ENCODE results near the gene PLEKHA1. TPM values are rescaled to one million over a fixed set of nuclear protein-coding genes. Genes with fewer than 3 reads are reported as not detected.

PLEKHA1 gene
- total and polyA plus RNA-seq, 2 of the 13 experiments (the other 11 are each of a cell fraction or from before 2014, with no cell fraction given), result 32.2 to 53.3 TPM

GRCh38 chr10:122476333-122476695 is 101.8 kb downstream of the PLEKHA1 start:
- H3K4me1 ChIP-seq (ENCODE audit: insufficient read depth, low read length), result 0 out of 2 replicates have a peak, but pooled peaks cover 8% of the 10 kb centered on the region
- peak overlapping the region; percentile 6; the same call in 1 of the 2 replicates for H3K4me2 ChIP-seq (ENCODE audit: low read depth, low read length)
- H4K20me1 ChIP-seq (ENCODE audit: insufficient read depth, low read length), result no peaks in the 10 kb centered on the region
- no peak overlapping the region for H3K4me3 ChIP-seq (replicated peaks in 1 of 3; ENCODE audit: insufficient read depth in 1 of 3, low read depth in 2 of 3, low read length in 3 of 3)
- intact Hi-C loops (cut with micrococcal nuclease; ENCODE audit: unreplicated experiment) (no loop called here), in situ Hi-C loops (cut with HindIII; ENCODE audit: extremely low pct_ligation_motif_present, low pct_unique_long_range_greater_than_20kb) (no loop called here)
- H3K9ac ChIP-seq (ENCODE audit: insufficient read depth, low read depth, low read length), result no peak overlapping the region
- ChIA-PET POLR2A (no interaction called here), CTCF (ENCODE audit: low intra/inter-chr PET ratio, low total read pairs) (no interaction called here)
- no peak overlapping the region for H3K27ac ChIP-seq (ENCODE audit: extremely low read length, insufficient read depth, low read length)
- H3K36me3 ChIP-seq (replicated peaks in 1 of 2; ENCODE audit: control insufficient read depth in 1 of 2, insufficient read depth in 2 of 2, low read length in 2 of 2), result no peaks in the 10 kb centered on the region
- no peaks in the 10 kb centered on the region for H3K79me2 ChIP-seq (ENCODE audit: insufficient read depth, low read length)
- no TSS peak for BruUV-seq (replicated peaks)
- peaks cover 3 to 54% of the 10 kb centered on the region in 2 experiments; a peak in 4 of 5 replicates for H3K27me3 ChIP-seq (ENCODE audit: control insufficient read depth in 1 of 2, insufficient read depth in 2 of 2, low read length in 2 of 2)
- WGBS (ENCODE audit: low lambda C conversion rate), result 10% methylated on average over 1 of the region's 6 CpGs
- ATAC-seq (peak; percentile 48; the same call in 2 of the 3 replicates), FAIRE-seq (no peak), DNase-seq (ENCODE audit: low spot score) (no peak)
- no peaks in the 10 kb centered on the region for H3K9me3 ChIP-seq (ENCODE audit: low read length)
- no peak overlapping the region for H2AFZ ChIP-seq (ENCODE audit: low read length)
- TF ChIP-seq ZNF616 (CRISPR knock-in tag; IDR thresholded peaks at IDR 0.05; ENCODE audit: low read depth) (no peak), PLRG1 (conservative IDR thresholded peaks at IDR 0.05) (no peak), NFKB2 (CRISPR knock-in tag; IDR thresholded peaks at IDR 0.05; ENCODE audit: borderline replicate concordance) (no peak), MAX (IDR thresholded peaks at IDR 0.05) (no peak), RFX5 (IDR thresholded peaks at IDR 0.05; ENCODE audit: low read depth, low read length) (no peak), EHMT2 (IDR thresholded peaks at IDR 0.05; ENCODE audit: borderline replicate concordance, low read depth, low read length) (no peak), ZNF790 (CRISPR knock-in tag; IDR thresholded peaks at IDR 0.05; ENCODE audit: borderline replicate concordance) (no peak), POGZ (CRISPR knock-in tag; IDR thresholded peaks at IDR 0.05) (no peak), GTF3A (CRISPR knock-in tag; conservative IDR thresholded peaks at IDR 0.05) (no peak), HMG20A (CRISPR knock-in tag; IDR thresholded peaks at IDR 0.05; ENCODE audit: borderline replicate concordance) (no peak)
- TF ChIP-seq, protein P1, sequence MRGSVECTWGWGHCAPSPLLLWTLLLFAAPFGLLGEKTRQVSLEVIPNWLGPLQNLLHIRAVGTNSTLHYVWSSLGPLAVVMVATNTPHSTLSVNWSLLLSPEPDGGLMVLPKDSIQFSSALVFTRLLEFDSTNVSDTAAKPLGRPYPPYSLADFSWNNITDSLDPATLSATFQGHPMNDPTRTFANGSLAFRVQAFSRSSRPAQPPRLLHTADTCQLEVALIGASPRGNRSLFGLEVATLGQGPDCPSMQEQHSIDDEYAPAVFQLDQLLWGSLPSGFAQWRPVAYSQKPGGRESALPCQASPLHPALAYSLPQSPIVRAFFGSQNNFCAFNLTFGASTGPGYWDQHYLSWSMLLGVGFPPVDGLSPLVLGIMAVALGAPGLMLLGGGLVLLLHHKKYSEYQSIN (CRISPR knock-in tag; IDR thresholded peaks at IDR 0.05; ENCODE audit: borderline replicate concordance), result no peak
- TF ChIP-seq, protein P2, sequence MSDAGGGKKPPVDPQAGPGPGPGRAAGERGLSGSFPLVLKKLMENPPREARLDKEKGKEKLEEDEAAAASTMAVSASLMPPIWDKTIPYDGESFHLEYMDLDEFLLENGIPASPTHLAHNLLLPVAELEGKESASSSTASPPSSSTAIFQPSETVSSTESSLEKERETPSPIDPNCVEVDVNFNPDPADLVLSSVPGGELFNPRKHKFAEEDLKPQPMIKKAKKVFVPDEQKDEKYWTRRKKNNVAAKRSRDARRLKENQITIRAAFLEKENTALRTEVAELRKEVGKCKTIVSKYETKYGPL (CRISPR knock-in tag; IDR thresholded peaks at IDR 0.05), result no peak
- TF ChIP-seq, protein P3, sequence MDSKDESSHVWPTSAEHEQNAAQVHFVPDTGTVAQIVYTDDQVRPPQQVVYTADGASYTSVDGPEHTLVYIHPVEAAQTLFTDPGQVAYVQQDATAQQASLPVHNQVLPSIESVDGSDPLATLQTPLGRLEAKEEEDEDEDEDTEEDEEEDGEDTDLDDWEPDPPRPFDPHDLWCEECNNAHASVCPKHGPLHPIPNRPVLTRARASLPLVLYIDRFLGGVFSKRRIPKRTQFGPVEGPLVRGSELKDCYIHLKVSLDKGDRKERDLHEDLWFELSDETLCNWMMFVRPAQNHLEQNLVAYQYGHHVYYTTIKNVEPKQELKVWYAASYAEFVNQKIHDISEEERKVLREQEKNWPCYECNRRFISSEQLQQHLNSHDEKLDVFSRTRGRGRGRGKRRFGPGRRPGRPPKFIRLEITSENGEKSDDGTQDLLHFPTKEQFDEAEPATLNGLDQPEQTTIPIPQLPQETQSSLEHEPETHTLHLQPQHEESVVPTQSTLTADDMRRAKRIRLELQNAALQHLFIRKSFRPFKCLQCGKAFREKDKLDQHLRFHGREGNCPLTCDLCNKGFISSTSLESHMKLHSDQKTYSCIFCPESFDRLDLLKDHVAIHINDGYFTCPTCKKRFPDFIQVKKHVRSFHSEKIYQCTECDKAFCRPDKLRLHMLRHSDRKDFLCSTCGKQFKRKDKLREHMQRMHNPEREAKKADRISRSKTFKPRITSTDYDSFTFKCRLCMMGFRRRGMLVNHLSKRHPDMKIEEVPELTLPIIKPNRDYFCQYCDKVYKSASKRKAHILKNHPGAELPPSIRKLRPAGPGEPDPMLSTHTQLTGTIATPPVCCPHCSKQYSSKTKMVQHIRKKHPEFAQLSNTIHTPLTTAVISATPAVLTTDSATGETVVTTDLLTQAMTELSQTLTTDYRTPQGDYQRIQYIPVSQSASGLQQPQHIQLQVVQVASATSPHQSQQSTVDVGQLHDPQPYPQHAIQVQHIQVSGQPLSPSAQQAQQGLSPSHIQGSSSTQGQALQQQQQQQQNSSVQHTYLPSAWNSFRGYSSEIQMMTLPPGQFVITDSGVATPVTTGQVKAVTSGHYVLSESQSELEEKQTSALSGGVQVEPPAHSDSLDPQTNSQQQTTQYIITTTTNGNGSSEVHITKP (CRISPR knock-in tag; IDR thresholded peaks at IDR 0.05; ENCODE audit: low read depth), result no peak
- TF ChIP-seq, protein P4, sequence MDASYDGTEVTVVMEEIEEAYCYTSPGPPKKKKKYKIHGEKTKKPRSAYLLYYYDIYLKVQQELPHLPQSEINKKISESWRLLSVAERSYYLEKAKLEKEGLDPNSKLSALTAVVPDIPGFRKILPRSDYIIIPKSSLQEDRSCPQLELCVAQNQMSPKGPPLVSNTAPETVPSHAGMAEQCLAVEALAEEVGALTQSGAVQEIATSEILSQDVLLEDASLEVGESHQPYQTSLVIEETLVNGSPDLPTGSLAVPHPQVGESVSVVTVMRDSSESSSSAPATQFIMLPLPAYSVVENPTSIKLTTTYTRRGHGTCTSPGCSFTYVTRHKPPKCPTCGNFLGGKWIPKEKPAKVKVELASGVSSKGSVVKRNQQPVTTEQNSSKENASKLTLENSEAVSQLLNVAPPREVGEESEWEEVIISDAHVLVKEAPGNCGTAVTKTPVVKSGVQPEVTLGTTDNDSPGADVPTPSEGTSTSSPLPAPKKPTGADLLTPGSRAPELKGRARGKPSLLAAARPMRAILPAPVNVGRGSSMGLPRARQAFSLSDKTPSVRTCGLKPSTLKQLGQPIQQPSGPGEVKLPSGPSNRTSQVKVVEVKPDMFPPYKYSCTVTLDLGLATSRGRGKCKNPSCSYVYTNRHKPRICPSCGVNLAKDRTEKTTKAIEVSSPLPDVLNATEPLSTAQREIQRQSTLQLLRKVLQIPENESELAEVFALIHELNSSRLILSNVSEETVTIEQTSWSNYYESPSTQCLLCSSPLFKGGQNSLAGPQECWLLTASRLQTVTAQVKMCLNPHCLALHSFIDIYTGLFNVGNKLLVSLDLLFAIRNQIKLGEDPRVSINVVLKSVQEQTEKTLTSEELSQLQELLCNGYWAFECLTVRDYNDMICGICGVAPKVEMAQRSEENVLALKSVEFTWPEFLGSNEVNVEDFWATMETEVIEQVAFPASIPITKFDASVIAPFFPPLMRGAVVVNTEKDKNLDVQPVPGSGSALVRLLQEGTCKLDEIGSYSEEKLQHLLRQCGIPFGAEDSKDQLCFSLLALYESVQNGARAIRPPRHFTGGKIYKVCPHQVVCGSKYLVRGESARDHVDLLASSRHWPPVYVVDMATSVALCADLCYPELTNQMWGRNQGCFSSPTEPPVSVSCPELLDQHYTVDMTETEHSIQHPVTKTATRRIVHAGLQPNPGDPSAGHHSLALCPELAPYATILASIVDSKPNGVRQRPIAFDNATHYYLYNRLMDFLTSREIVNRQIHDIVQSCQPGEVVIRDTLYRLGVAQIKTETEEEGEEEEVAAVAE (CRISPR knock-in tag; IDR thresholded peaks at IDR 0.05; ENCODE audit: borderline replicate concordance), result no peak
